ENCODE measurements around the gene PDK2.

GRCh38 chr17:50100921-50101345 lies 5.8 kb downstream of the PDK2 start:
- TF ChIP-seq CTCF (conservative IDR thresholded peaks at IDR 0.05; ENCODE audit: low read depth in 2 of 2) = no peak
- TF ChIP-seq EZH2 (IDR thresholded peaks at IDR 0.05; ENCODE audit: low read depth, unreplicated experiment) = no peak
- TF ChIP-seq REST (IDR thresholded peaks at IDR 0.05; ENCODE audit: unreplicated experiment) = no peak
- no peak for TF ChIP-seq POLR2AphosphoS5 (IDR thresholded peaks at IDR 0.05; ENCODE audit: low read depth)
